Peyer's patch (tissue), 4 donors: ENCODE results near the gene ADPRM.

Experiments used
- CTCF ChIP-seq, 6 experiments: fragments of 450-650 bp in 4 of 6; fragments of 200-600 bp in 2 of 6; sonication (generic) in 1 of 6; IDR thresholded peaks; one replicate each; pipeline ENCODE4 v1.5.1; 2017 to 2019; ENCODE audit warnings: antibody characterized with exemption in 6 of 6, mild to moderate bottlenecking in 3 of 6, moderate library complexity in 1 of 6
- POLR2A ChIP-seq, 2 donors: fragments of 450-650 bp; IDR thresholded peaks; one replicate each; pipeline ENCODE4 v1.5.1; 2017; ENCODE audit warnings: antibody characterized with exemption in 2 of 2, mild to moderate bottlenecking in 2 of 2, moderate library complexity in 2 of 2

GRCh38 chr17:10755592-10756127 lies 58.3 kb downstream of the ADPRM start:
- no peak for TF ChIP-seq CTCF (IDR thresholded peaks at IDR 0.05)
- TF ChIP-seq POLR2A (IDR thresholded peaks at IDR 0.05): no peak
